ENCODE results near the gene CCND2.
A peak's percentile ranks its signal among the peaks of the same experiment; 100 is the strongest.

The CCND2 gene

GRCh38 chr12:4289998-4290790 lies 16.6 kb downstream of the CCND2 start:
- DNase-seq (ENCODE audit: low read depth), result no peak

GRCh38 chr12:4292341-4293073 lies 18.9 kb downstream of the CCND2 start:
- DNase-seq (ENCODE audit: low read depth), result no peak

- no peak for DNase-seq (ENCODE audit: low read depth)
Observed at GRCh38 chr12:4293299-4293965, 19.9 kb downstream of the CCND2 start.

GRCh38 chr12:4293966-4294505 lies 20.5 kb downstream of the CCND2 start:
- no peak for DNase-seq (ENCODE audit: low read depth)

GRCh38 chr12:4296751-4297150 lies 23.2 kb downstream of the CCND2 start:
- DNase-seq (ENCODE audit: low read depth), result no peak

GRCh38 chr12:4297617-4298016 lies 24.1 kb downstream of the CCND2 start:
- no peak for DNase-seq (ENCODE audit: low read depth)

- no peak for DNase-seq (ENCODE audit: low read depth)
Observed at GRCh38 chr12:4300883-4301282, 27.3 kb downstream of the CCND2 start.

- DNase-seq (ENCODE audit: low read depth), result no peak
Observed at GRCh38 chr12:4301932-4302501, 28.5 kb downstream of the CCND2 start.

- DNase-seq (ENCODE audit: low read depth), result no peak
Observed at GRCh38 chr12:4302881-4303280, 29.3 kb downstream of the CCND2 start.

GRCh38 chr12:4303750-4304149 lies 30.2 kb downstream of the CCND2 start:
- DNase-seq (ENCODE audit: low read depth), result no peak

- no peak for DNase-seq (ENCODE audit: low read depth)
Observed at GRCh38 chr12:4307593-4308333, 34.2 kb downstream of the CCND2 start.

- DNase-seq (ENCODE audit: low read depth), result no peak
Observed at GRCh38 chr12:4308334-4308950, 34.9 kb downstream of the CCND2 start.

- DNase-seq (ENCODE audit: low read depth), result no peak
Observed at GRCh38 chr12:4311776-4312175, 38.2 kb downstream of the CCND2 start.

- DNase-seq (ENCODE audit: low read depth), result no peak
Observed at GRCh38 chr12:4312251-4312650, 38.7 kb downstream of the CCND2 start.

GRCh38 chr12:4320497-4320852 lies 46.9 kb downstream of the CCND2 start:
- DNase-seq (ENCODE audit: low read depth), result no peak

GRCh38 chr12:4320853-4321701 lies 47.5 kb downstream of the CCND2 start, which contains the start of gene TIGAR:
TSS of gene TIGAR (plus strand) at chr12:4321213. CDS start at chr12:4321272, 59 bp downstream.
- peak; percentile 90 for DNase-seq (ENCODE audit: low read depth)

- no peak for DNase-seq (ENCODE audit: low read depth)
Observed at GRCh38 chr12:4322726-4323125, 49.2 kb downstream of the CCND2 start.
